Muscle layer of colon (tissue), 2 donors: ENCODE data around the gene IFI27L1.

Experiments used
- H3K27ac ChIP-seq: one replicate; pipeline ENCODE4 v1.7.0; 2013; ENCODE audit warnings: low read depth, mild to moderate bottlenecking, low read length, moderate library complexity
- H3K27me3 ChIP-seq, 2 donors: one replicate each; pipeline ENCODE4 v1.7.0; 2013; ENCODE audit warnings: low read length in 2 of 2, mild to moderate bottlenecking in 2 of 2; ENCODE audit not compliant: insufficient read depth in 2 of 2, control insufficient read depth in 1 of 2
- H3K36me3 ChIP-seq: one replicate; pipeline ENCODE4 v1.7.0; 2013; ENCODE audit warnings: mild to moderate bottlenecking, low read length; ENCODE audit not compliant: insufficient read depth
- H3K4me1 ChIP-seq: one replicate; pipeline ENCODE4 v1.7.0; 2013; ENCODE audit warnings: mild to moderate bottlenecking, low read length; ENCODE audit not compliant: insufficient read depth
- H3K4me3 ChIP-seq, 2 donors: one replicate each; pipeline ENCODE4 v1.7.0; 2013; ENCODE audit warnings: low read length in 2 of 2, low read depth in 1 of 2, mild to moderate bottlenecking in 1 of 2, moderate library complexity in 1 of 2
- H3K9ac ChIP-seq: one replicate; pipeline ENCODE4 v1.7.0; 2013; ENCODE audit warnings: low read length
- H3K9me3 ChIP-seq: one replicate; pipeline ENCODE4 v1.7.0; 2013; ENCODE audit warnings: mild to moderate bottlenecking, low read length
- donor health status: abdominal sarcoma.
- donor health status: Adenocarcinoma of cecum.

IFI27L1 gene

DNA sequence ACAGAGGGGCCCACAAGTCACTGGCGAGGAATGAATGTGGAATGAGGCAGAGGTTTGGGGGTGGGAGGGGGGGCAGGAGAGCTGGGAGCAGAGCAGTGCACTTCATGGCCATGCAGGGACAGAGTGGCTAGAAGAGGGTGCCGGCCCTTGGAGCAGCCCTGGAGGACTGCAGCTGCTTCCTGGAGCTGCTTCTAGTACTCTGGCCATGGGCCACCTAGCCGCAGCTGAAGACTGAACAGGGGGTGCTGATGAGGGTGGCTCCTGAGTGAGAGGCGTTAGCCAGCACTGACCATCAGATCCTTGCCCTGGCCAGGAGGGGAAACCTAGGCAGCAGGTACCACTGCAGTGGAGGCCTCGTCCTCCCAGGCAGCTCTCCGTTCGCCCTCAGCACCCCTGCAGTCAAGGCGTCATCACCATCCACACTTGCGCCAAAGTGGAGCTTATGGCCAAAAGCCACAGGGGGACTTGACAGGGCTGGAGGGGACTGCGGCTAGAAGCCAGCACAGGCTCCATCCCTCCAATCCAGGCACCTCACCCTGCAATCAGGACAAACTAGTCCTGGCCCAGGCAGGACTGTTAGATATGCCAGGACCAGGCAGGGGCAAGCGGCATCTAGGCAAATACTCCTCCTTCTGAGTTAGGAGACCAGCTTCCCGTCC lies 38.5 kb upstream of the IFI27L1 start:
- H3K4me1 ChIP-seq, result peaks cover 7% of the 10 kb centered on the region
- H3K27me3 ChIP-seq, result no peaks in the 10 kb centered on the region
- H3K9ac ChIP-seq, result no peak overlapping the region
- H3K27ac ChIP-seq, result no peak overlapping the region
- no peak overlapping the region for H3K4me3 ChIP-seq
- no peaks in the 10 kb centered on the region for H3K9me3 ChIP-seq
- peaks cover 24% of the 10 kb centered on the region for H3K36me3 ChIP-seq

DNA sequence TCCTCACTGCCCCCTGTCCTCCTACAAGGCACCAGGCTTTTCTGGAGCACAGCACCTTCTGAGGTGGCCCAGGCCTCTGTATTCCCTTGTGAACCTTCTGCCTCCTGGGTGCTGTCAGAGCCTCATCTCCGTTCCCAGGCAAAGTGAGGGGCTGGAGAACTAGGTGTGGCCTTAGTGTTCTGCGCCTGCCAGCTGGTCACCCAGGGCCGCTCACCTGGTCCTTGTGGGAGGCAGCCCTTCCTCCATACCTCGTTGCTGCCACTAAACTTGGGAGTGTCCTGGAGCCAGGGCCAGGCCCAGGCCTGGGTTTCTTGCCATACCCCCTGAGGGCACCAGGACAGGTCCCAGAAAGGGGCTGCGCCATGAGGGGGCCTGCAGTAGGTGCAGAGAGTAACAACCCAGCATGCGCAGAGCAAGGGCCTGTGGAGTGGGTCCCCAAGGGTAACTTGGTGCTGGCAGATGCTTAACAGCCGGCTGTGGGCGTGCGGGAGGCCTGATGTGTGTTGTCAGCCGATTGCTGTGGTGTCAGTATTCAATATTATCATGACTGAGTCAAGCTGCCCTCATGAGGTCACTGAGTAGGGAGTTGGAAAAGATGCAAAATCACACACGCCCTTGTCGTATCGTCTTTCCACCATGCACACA lies 37.9 kb upstream of the IFI27L1 start:
- peaks cover 31% of the 10 kb centered on the region for H3K36me3 ChIP-seq

DNA sequence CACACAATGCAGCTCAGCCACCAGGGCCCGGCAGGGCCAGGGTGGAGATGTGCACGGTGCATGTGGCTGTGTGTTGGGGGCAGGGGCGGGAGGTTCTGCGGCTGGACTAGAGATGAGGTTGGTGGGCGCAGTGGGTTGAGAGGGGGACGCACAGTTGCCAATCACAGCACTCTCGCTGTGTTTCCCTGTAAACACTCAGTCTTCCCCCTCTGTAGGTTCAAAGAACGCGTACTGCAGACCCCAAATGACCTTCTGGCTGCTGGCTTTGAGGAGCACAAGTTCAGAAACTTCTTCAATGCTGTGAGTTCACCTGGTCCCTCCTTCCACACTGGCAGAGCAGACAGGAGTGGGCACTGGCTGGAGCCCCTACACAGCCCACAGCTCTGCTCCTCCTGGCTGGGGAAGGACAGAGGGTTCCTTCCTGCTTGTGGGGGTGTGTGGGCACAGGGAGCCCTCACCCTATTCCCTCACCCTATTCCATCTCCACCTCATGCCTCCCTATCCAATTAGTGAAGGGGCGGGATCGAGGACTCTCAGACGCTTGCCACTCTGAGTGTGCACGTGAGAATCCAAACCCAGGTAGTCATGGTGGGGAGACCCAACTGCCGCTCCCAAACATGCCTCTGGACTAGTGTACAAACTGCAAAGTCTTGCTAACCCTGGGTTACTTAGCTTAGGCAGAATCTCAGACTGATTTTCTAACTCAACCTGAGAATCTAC lies 37.2 kb upstream of the IFI27L1 start:
- no peak overlapping the region for H3K9ac ChIP-seq
- no peaks in the 10 kb centered on the region for H3K9me3 ChIP-seq

More for the DNA sequence above, 37.9 kb upstream of the IFI27L1 start:
- Histone ChIP-seq H3K4me3 (no peak overlapping the region), H3K9me3 (no peaks in the 10 kb centered on the region), H3K4me1 (peaks cover 7% of the 10 kb centered on the region), H3K27me3 (no peaks in the 10 kb centered on the region), H3K9ac (no peak overlapping the region), H3K27ac (no peak overlapping the region)

DNA sequence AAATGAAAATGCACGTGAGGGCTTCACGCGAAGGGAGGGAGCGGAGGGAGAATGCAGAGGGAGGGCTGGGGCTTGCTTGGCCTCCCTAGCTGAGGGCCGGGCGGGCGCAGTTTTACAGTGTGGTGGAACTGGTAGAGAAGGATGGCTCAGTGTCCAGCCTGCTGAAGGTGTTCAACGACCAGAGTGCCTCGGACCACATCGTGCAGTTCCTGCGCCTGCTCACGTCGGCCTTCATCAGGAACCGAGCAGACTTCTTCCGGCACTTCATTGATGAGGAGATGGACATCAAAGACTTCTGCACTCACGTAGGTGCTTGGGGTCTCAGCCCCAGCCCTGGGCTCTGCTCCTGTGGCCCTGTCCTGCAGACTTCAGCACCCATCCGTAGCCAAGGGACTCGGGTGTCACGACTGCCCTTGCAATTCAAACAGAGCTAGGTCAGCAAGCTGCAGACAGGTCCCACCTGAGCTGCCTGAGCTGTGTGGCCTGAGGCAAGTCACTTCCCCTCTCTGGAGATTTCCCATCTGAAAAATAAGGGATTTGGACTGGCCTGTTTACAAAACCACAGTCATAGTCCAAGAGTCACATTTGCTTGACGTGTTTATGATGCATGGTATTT lies 36.5 kb upstream of the IFI27L1 start:
- Histone ChIP-seq H3K9ac (no peak overlapping the region), H3K36me3 (peaks cover 44% of the 10 kb centered on the region), H3K4me3 (no peak overlapping the region), H3K9me3 (no peaks in the 10 kb centered on the region), H3K4me1 (peaks cover 14% of the 10 kb centered on the region), H3K27ac (no peak overlapping the region), H3K27me3 (no peaks in the 10 kb centered on the region)

More for the DNA sequence above, 37.2 kb upstream of the IFI27L1 start:
- Histone ChIP-seq H3K4me1 (peaks cover 10% of the 10 kb centered on the region), H3K4me3 (no peak overlapping the region), H3K27me3 (no peaks in the 10 kb centered on the region), H3K36me3 (peaks cover 37% of the 10 kb centered on the region), H3K27ac (no peak overlapping the region)

DNA sequence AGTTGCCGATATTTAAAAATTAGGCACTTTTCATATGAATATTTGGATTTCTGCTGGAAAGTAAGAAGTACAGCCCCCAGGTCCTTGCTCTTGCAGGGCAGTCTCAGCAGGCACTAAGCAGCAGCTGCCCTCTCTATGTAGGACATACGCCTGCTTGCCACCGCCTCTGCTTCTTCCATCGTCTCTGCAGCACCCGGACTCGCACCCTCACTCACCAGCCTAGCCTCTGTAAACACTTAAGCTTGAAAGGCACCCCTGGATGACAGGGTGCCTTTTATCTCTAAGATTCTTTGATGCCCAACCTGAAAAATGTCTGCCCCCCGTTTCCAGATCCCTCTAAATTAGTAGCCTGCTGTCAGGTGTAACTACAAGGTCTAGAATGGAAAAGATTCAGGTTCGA lies 36.0 kb upstream of the IFI27L1 start:
- no peaks in the 10 kb centered on the region for H3K27me3 ChIP-seq
- no peak overlapping the region for H3K4me3 ChIP-seq
- H3K36me3 ChIP-seq, result peaks cover 49% of the 10 kb centered on the region
- no peaks in the 10 kb centered on the region for H3K9me3 ChIP-seq
- H3K4me1 ChIP-seq, result peaks cover 14% of the 10 kb centered on the region
- no peak overlapping the region for H3K9ac ChIP-seq
- H3K27ac ChIP-seq, result no peak overlapping the region

DNA sequence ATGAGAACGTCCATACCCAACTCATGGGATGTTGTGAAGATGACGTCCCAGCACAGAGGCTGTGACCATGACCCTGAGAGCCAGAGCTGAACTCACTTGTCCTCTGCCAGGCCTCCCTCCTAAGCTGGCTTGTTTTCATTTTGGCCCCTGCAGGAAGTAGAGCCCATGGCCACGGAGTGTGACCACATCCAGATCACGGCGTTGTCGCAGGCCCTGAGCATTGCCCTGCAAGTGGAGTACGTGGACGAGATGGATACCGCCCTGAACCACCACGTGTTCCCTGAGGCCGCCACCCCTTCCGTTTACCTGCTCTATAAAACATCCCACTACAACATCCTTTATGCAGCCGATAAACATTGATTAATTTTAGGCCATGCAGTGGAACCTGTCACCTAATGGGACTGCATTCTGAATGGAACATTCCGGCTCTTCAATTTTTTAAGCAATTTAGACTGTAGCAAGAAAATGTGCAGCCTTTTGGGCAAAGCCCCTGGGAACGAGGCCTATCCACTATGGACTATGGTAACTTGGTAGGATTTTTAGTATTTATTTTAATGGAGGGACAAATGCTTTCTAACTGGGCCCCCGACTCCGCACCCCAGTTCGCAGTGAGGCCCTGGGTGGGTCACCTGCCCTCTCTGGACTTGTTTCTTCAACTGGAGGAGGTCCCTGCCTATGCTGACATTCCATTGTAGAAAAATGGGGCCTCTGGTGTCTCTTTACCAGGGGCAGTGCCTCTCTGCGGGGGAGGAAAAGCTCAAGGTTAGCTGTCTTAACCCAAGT lies 35.4 kb upstream of the IFI27L1 start:
- Histone ChIP-seq H3K9ac (no peak overlapping the region), H3K36me3 (peaks cover 56% of the 10 kb centered on the region)

DNA sequence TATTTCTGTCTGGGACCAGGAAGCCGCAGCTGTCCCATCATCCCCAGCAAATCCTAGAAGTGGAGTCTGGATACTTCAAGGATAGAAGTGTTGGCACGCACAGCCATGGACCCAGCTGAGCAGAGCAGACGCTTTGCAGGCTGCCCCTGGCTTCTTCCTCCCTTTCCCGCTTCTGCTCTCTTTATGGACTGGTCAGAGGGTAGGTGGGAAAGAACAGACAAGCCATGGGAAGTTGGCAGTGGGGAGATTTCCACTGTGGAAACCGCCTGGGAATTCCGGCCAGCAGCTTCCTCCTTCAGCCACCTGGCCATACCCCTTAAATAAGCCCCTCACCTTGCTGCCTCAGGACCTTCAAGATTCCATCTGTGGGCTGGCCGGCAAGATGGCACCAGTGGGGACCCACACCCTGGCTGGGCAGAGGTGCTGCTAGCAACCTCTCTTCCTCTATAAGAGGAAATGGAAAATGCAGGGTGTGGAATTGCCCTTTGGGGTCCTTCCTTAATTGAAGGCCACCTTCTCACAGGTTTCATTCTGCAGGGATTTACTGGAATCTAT lies 34.3 kb upstream of the IFI27L1 start:
- H3K27ac ChIP-seq, result no peak overlapping the region

More for the DNA sequence above, 35.4 kb upstream of the IFI27L1 start:
- Histone ChIP-seq H3K4me1 (peaks cover 14% of the 10 kb centered on the region), H3K27ac (no peak overlapping the region), H3K4me3 (no peak overlapping the region), H3K9me3 (no peaks in the 10 kb centered on the region), H3K27me3 (no peaks in the 10 kb centered on the region)

DNA sequence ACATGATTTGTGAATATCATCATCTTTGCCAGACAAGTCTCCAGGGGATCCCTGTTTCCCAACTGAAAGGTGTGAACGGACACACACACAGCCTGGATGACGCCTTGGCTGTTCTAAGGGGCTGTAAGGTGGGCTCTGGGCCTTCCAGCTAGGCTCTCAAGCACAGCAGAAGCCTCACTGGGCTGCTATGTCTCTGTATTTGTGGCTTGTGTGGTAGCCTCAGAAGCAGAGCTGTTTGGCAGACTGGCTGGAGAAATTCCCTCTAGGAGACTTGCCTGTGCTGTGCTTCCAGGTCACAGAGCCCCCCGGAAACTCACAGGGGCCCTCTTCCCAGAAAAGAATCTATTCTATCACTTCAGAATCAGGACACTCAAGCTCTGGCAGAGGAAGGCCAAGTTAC lies 33.5 kb upstream of the IFI27L1 start:
- H3K9ac ChIP-seq, result no peak overlapping the region
- H3K4me3 ChIP-seq, result no peak overlapping the region
- no peak overlapping the region for H3K27ac ChIP-seq
- H3K36me3 ChIP-seq, result peaks cover 74% of the 10 kb centered on the region
- peaks cover 14% of the 10 kb centered on the region for H3K4me1 ChIP-seq
- H3K9me3 ChIP-seq, result no peaks in the 10 kb centered on the region
- no peaks in the 10 kb centered on the region for H3K27me3 ChIP-seq

More for the DNA sequence above, 34.3 kb upstream of the IFI27L1 start:
- peaks cover 17% of the 10 kb centered on the region for H3K4me1 ChIP-seq
- H3K9ac ChIP-seq, result no peak overlapping the region
- no peaks in the 10 kb centered on the region for H3K9me3 ChIP-seq
- H3K27me3 ChIP-seq, result no peaks in the 10 kb centered on the region
- H3K4me3 ChIP-seq, result no peak overlapping the region
- peaks cover 66% of the 10 kb centered on the region for H3K36me3 ChIP-seq

DNA sequence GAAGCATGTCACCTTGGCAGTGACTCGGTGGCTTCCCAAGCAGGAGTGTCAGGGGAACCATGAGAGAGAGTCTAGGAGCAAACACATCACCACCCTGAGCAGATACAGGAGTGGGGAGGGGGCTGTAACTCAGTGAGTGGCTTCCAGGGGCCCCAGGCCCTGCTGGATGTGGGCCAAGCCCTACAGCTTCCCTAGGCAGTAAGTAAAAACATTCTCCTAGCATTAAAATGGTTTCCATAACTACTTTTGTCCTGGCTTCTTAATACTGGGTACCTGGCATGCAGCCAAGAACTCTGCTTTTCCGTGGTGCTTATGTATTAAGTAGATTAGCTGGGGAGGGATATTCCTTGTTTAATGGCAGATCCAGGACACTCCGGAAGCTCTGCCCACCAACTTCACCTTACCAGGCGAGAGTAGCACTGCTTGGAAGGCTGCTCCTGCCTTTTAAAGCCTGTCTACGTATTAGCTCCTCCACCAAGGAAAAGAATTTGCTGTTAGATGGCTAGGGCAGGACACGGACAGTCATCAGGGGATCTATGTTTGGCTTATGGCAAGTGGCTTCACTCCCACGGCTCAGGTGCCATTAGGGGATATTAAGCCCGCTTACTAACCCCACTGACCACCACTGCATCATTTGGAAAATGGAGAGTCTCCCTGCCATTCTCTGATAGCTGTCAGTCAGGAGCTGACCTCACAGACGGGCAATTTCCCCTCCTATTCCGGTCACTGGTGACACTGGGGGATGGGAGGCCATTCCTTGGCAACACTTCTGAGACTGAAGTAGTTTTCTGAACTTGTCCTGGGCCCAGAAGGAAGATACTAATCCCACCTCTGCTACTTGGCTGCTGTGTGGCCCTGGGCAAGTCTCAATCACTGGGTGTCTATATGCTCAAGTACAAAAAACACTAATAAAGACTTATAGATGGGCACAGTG lies 32.2 kb upstream of the IFI27L1 start:
- no peak overlapping the region for H3K27ac ChIP-seq
- H3K4me3 ChIP-seq, result no peak overlapping the region
- peaks cover 14% of the 10 kb centered on the region for H3K4me1 ChIP-seq
- H3K9ac ChIP-seq, result no peak overlapping the region
- peaks cover 81% of the 10 kb centered on the region for H3K36me3 ChIP-seq
- H3K9me3 ChIP-seq, result no peaks in the 10 kb centered on the region
- H3K27me3 ChIP-seq, result no peaks in the 10 kb centered on the region

DNA sequence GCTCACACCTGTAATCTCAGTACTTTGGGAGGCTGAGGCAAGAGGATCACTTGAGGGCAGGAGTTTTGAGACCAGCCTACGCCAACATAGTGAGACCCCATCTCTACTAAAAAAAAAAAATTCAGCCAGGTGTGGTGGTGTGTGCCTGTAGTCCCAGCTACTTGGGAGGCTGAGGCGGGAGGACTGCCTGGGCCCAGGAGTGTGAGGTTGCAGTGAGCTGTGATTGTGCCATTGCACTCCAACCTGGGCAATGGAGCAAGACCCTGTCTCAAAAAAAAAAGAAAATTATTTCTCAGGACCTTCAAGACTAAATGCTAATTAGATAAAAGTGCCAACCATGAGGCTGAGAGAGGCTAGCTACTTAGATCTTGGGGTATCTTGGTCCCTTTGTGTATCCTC lies 31.5 kb upstream of the IFI27L1 start:
- Histone ChIP-seq H3K9ac (no peak overlapping the region), H3K36me3 (peaks cover 87% of the 10 kb centered on the region), H3K4me3 (no peak overlapping the region), H3K27me3 (no peaks in the 10 kb centered on the region), H3K9me3 (no peaks in the 10 kb centered on the region), H3K4me1 (peaks cover 14% of the 10 kb centered on the region), H3K27ac (no peak overlapping the region)
